GM19463 (cell line): Measurements from ENCODE around the gene RTL10.
A peak's percentile ranks its signal among the peaks of the same experiment; 100 is the strongest.

Experiments used
- ATAC-seq: cut with Tn5 transposase; IDR thresholded peaks from one replicate; pipeline ENCODE4 v1.9.1; 2021; ENCODE audit warnings: mild to moderate bottlenecking, moderate library complexity; ENCODE audit not compliant: unreplicated experiment

The RTL10 gene

GRCh38 chr22:19866665-19867009, 12.0 kb upstream of the RTL10 start:
- no peak for ATAC-seq

- ATAC-seq = no peak
Measured at GRCh38 chr22:19865141-19865829, 10.6 kb upstream of the RTL10 start.

GRCh38 chr22:19864538-19865106, 9.9 kb upstream of the RTL10 start:
- no peak for ATAC-seq

GRCh38 chr22:19863571-19863970, 8.9 kb upstream of the RTL10 start:
- no peak for ATAC-seq

GRCh38 chr22:19862619-19863246, 8.1 kb upstream of the RTL10 start:
- ATAC-seq = no peak

GRCh38 chr22:19859861-19860510, 5.3 kb upstream of the RTL10 start:
- no peak for ATAC-seq

GRCh38 chr22:19857382-19857781, 2.7 kb upstream of the RTL10 start:
- no peak for ATAC-seq

- peak; percentile 8 for ATAC-seq
Measured at GRCh38 chr22:19855504-19856409, 1.1 kb upstream of the RTL10 start.

- ATAC-seq = peak; percentile 1
Measured at GRCh38 chr22:19853879-19854777, 546 bp downstream of the RTL10 start.

GRCh38 chr22:19853058-19853878, 1.4 kb downstream of the RTL10 start:
- ATAC-seq = no peak

GRCh38 chr22:19852177-19852781, 2.4 kb downstream of the RTL10 start:
- no peak for ATAC-seq

- ATAC-seq = no peak
Measured at GRCh38 chr22:19851291-19852176, 3.1 kb downstream of the RTL10 start.

- ATAC-seq = no peak
Measured at GRCh38 chr22:19850763-19851109, 3.9 kb downstream of the RTL10 start.

GRCh38 chr22:19849835-19850762, 4.6 kb downstream of the RTL10 start:
- ATAC-seq = no peak

GRCh38 chr22:19848298-19849224, 6.1 kb downstream of the RTL10 start:
- ATAC-seq = no peak

GRCh38 chr22:19847345-19847632, 7.4 kb downstream of the RTL10 start:
- no peak for ATAC-seq
